DOHH2 (cell line): Measurements from ENCODE around the gene SMPD1.

Source experiments
- H3F3A ChIP-seq: fragments of 200-600 bp; sonication (generic), shearing (Covaris generic); 2 replicates; pipeline ENCODE4 v1.6.0; 2016; ENCODE audit warnings: antibody characterized with exemption, mild to moderate bottlenecking; ENCODE audit not compliant: control insufficient read depth, insufficient read depth
- H3K27ac ChIP-seq: fragments of 200-600 bp; sonication (generic); 2 replicates; pipeline ENCODE4 v1.5.1; 2014; ENCODE audit warnings: low read depth, mild to moderate bottlenecking, low read length, moderate library complexity
- H3K27me3 ChIP-seq: fragments of 200-600 bp; sonication (generic); 2 replicates; pipeline ENCODE4 v1.6.1; 2014; ENCODE audit warnings: mild to moderate bottlenecking, low read length, mixed read lengths; ENCODE audit not compliant: control insufficient read depth
- H3K36me3 ChIP-seq: fragments of 200-600 bp; sonication (generic); 2 replicates; pipeline ENCODE4 v1.6.1; 2014; ENCODE audit warnings: mild to moderate bottlenecking, low read length, moderate library complexity, mixed read lengths; ENCODE audit not compliant: control insufficient read depth
- H3K4me1 ChIP-seq: fragments of 200-600 bp; sonication (generic); 2 replicates; pipeline ENCODE4 v1.6.1; 2014; ENCODE audit warnings: mild to moderate bottlenecking, low read length, mixed read lengths; ENCODE audit not compliant: control insufficient read depth
- H3K4me2 ChIP-seq: fragments of 200-600 bp; sonication (generic); 2 replicates; pipeline ENCODE4 v1.6.0; 2014; ENCODE audit warnings: mild to moderate bottlenecking, low read length, moderate library complexity
- H3K4me3 ChIP-seq: fragments of 200-600 bp; sonication (generic); 2 replicates; pipeline ENCODE4 v1.5.1; 2014; ENCODE audit warnings: mild to moderate bottlenecking, low read length, mixed read lengths
- H3K79me2 ChIP-seq: fragments of 200-600 bp; sonication (generic); 2 replicates; pipeline ENCODE4 v1.6.1; 2014; ENCODE audit warnings: mild to moderate bottlenecking, low read length, mixed read lengths; ENCODE audit not compliant: control insufficient read depth
- H3K9me2 ChIP-seq: fragments of 200-600 bp; sonication (generic); replicated peaks from 2 replicates; pipeline ENCODE4 v1.6.1; 2014; ENCODE audit warnings: mild to moderate bottlenecking, low read length, mixed read lengths; ENCODE audit not compliant: control insufficient read depth
- H3K9me3 ChIP-seq: fragments of 200-600 bp; sonication (generic); 2 replicates; pipeline ENCODE4 v1.6.1; 2014; ENCODE audit warnings: antibody characterized with exemption, low read length, mixed read lengths; ENCODE audit not compliant: control insufficient read depth, insufficient read depth
- H4K20me1 ChIP-seq: fragments of 200-600 bp; sonication (generic); 2 replicates; pipeline ENCODE4 v1.6.0; 2014; ENCODE audit warnings: low read depth, mild to moderate bottlenecking, antibody characterized with exemption, low read length, moderate library complexity; ENCODE audit not compliant: control insufficient read depth, insufficient read depth
- CTCF ChIP-seq: fragments of 200-600 bp; sonication (generic); IDR thresholded peaks from one replicate; pipeline ENCODE4 v1.5.1; 2014; ENCODE audit warnings: antibody characterized with exemption, mild to moderate bottlenecking, low read depth, low read length; ENCODE audit not compliant: poor library complexity, severe bottlenecking
- EZH2phosphoT487 ChIP-seq: fragments of 200-600 bp; sonication (generic); IDR thresholded peaks from 2 replicates; pipeline ENCODE4 v1.6.1; 2017; ENCODE audit warnings: borderline replicate concordance, mild to moderate bottlenecking, antibody characterized with exemption, low read length, moderate library complexity, mixed read lengths

Gene SMPD1

GRCh38 chr11:6410695-6411430 is 20.6 kb downstream of the SMPD1 start:
- no peaks in the 10 kb centered on the region for H3F3A ChIP-seq
- no peak for TF ChIP-seq EZH2phosphoT487
- no peak for TF ChIP-seq CTCF
- no peaks in the 10 kb centered on the region for H3K9me3 ChIP-seq
- no peaks in the 10 kb centered on the region for H3K36me3 ChIP-seq
- no peak overlapping the region for H3K27ac ChIP-seq
- peaks cover 13% of the 10 kb centered on the region; the same call in 1 of the 2 replicates for H3K27me3 ChIP-seq
- H3K79me2 ChIP-seq, result no peaks in the 10 kb centered on the region
- H3K9me2 ChIP-seq, result no peaks in the 10 kb centered on the region
- no peak overlapping the region for H3K4me2 ChIP-seq
- H4K20me1 ChIP-seq, result no peaks in the 10 kb centered on the region
- H3K4me1 ChIP-seq, result no peaks in the 10 kb centered on the region
- no peak overlapping the region for H3K4me3 ChIP-seq

- H3K27ac ChIP-seq, result no peak overlapping the region
Observed at GRCh38 chr11:6411594-6412031, 21.3 kb downstream of the SMPD1 start.

GRCh38 chr11:6413791-6414201 is 23.5 kb downstream of the SMPD1 start:
- Histone ChIP-seq H3K79me2 (no peaks in the 10 kb centered on the region), H3K4me1 (peaks cover 3% of the 10 kb centered on the region; the same call in 1 of the 2 replicates), H3K4me3 (no peak overlapping the region), H3K27ac (no peak overlapping the region), H3K9me2 (no peaks in the 10 kb centered on the region), H3K9me3 (no peaks in the 10 kb centered on the region), H3K36me3 (no peaks in the 10 kb centered on the region), H4K20me1 (no peaks in the 10 kb centered on the region), H3K4me2 (no peak overlapping the region), H3K27me3 (peaks cover 37% of the 10 kb centered on the region), H3F3A (0 out of 2 replicates have a peak, but pooled peaks cover 3% of the 10 kb centered on the region)
- TF ChIP-seq EZH2phosphoT487 (no peak), CTCF (no peak)

More at GRCh38 chr11:6411594-6412031, 21.3 kb downstream of the SMPD1 start:
- no peaks in the 10 kb centered on the region for H3F3A ChIP-seq
- no peaks in the 10 kb centered on the region for H3K9me3 ChIP-seq
- H3K9me2 ChIP-seq, result no peaks in the 10 kb centered on the region
- no peak overlapping the region for H3K4me2 ChIP-seq
- peaks cover 19% of the 10 kb centered on the region; the same call in 1 of the 2 replicates for H3K27me3 ChIP-seq
- no peaks in the 10 kb centered on the region for H3K36me3 ChIP-seq
- H3K4me3 ChIP-seq, result no peak overlapping the region
- H3K4me1 ChIP-seq, result no peaks in the 10 kb centered on the region
- no peaks in the 10 kb centered on the region for H3K79me2 ChIP-seq
- no peak for TF ChIP-seq CTCF
- no peak for TF ChIP-seq EZH2phosphoT487
- H4K20me1 ChIP-seq, result no peaks in the 10 kb centered on the region
